Measurements from ENCODE around the gene LRMDA. TPM values are rescaled to one million over a fixed set of nuclear protein-coding genes. Genes with fewer than 3 reads are reported as not detected.

LRMDA gene
- total RNA-seq, 1 donor from 2014 or later, result 2.1 TPM

DNA sequence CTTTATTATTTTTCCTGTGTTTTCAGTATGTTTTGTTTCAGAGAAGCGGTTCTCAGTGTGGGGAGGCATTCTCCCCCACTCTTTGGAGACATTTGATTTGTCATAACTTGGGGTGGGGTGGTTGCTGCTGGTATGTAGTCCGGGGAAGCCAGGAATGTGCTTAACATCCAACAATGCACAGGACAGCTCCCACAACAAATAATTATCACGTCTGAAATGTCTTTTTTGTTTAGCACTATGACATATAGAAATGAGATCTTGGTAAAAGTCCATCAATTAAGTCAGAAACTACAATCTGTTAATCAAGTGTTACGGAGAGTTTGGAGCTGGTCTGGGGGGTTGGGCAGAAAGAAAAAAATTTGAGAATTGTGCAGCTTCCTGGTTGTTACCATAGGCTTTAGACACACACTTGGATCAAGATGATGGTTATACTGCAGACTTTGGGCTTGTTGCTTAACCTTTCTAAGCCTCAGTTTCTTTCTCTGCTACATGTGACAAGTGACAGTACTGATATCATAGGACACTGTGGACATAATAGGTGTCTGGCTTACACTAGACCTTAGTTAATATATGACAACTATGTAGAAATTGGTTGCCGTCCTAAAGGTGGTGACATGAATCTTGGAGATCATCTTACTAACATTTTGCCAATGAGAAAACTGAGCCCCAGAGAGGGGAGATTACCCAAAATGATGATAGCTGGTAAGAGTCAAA lies 113.7 kb downstream of the LRMDA start:
- H3K27me3 Mint-ChIP-seq (ENCODE audit: unreplicated experiment), result no peaks in the 10 kb centered on the region

DNA sequence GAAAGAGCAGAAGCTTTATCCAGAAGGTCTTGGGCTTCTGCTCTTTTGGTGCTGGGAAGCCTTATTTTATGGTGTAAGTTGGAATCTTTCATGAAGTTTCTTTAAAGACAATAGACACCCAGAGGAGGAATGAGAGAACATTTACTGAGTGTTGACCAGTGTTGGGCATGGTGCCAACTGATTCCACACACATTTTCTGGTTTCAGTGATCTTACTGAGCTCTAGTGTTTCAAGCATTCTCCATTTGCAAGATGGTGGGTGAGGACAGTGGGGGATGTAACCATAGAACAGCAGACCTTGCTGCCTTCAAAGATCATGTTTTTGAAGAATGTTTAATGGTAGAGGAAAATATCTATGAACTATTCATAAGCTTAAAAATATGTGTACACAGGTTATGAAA lies 114.6 kb downstream of the LRMDA start:
- Mint-ChIP-seq H3K27me3 (ENCODE audit: unreplicated experiment) (no peaks in the 10 kb centered on the region), H3K4me1 (ENCODE audit: low read depth, unreplicated experiment) (peaks cover 7% of the 10 kb centered on the region), H3K27ac (ENCODE audit: unreplicated experiment) (no peak overlapping the region), H3K9me3 (ENCODE audit: unreplicated experiment) (no peaks in the 10 kb centered on the region), H3K36me3 (ENCODE audit: unreplicated experiment) (no peaks in the 10 kb centered on the region), H3K4me3 (ENCODE audit: unreplicated experiment) (no peak overlapping the region)
- no peak for DNase-seq
- TF ChIP-seq CTCF (IDR thresholded peaks at IDR 0.05; ENCODE audit: partially characterized antibody, unreplicated experiment), result no peak

More for the DNA sequence above, 113.7 kb downstream of the LRMDA start:
- no peak for TF ChIP-seq CTCF (IDR thresholded peaks at IDR 0.05; ENCODE audit: partially characterized antibody, unreplicated experiment)
- H3K4me1 Mint-ChIP-seq (ENCODE audit: low read depth, unreplicated experiment), result peaks cover 7% of the 10 kb centered on the region
- H3K36me3 Mint-ChIP-seq (ENCODE audit: unreplicated experiment), result no peaks in the 10 kb centered on the region
- H3K4me3 Mint-ChIP-seq (ENCODE audit: unreplicated experiment), result no peak overlapping the region
- H3K9me3 Mint-ChIP-seq (ENCODE audit: unreplicated experiment), result no peaks in the 10 kb centered on the region
- no peak overlapping the region for H3K27ac Mint-ChIP-seq (ENCODE audit: unreplicated experiment)
- DNase-seq, result no peak

GRCh38 chr10:75547391-75548298 lies 116.2 kb downstream of the LRMDA start:
- no peak for DNase-seq
- Mint-ChIP-seq H3K4me1 (ENCODE audit: low read depth, unreplicated experiment) (peaks cover 1% of the 10 kb centered on the region), H3K4me3 (ENCODE audit: unreplicated experiment) (no peak overlapping the region), H3K36me3 (ENCODE audit: unreplicated experiment) (peaks cover 7% of the 10 kb centered on the region), H3K27me3 (ENCODE audit: unreplicated experiment) (peaks cover under 1% of the 10 kb centered on the region), H3K27ac (ENCODE audit: unreplicated experiment) (no peak overlapping the region), H3K9me3 (ENCODE audit: unreplicated experiment) (no peaks in the 10 kb centered on the region)
- TF ChIP-seq CTCF (IDR thresholded peaks at IDR 0.05; ENCODE audit: partially characterized antibody, unreplicated experiment), result no peak

- Mint-ChIP-seq H3K27ac (ENCODE audit: unreplicated experiment) (no peak overlapping the region), H3K36me3 (ENCODE audit: unreplicated experiment) (peaks cover 9% of the 10 kb centered on the region), H3K9me3 (ENCODE audit: unreplicated experiment) (no peaks in the 10 kb centered on the region), H3K27me3 (ENCODE audit: unreplicated experiment) (peaks cover 2% of the 10 kb centered on the region), H3K4me1 (ENCODE audit: low read depth, unreplicated experiment) (no peaks in the 10 kb centered on the region), H3K4me3 (ENCODE audit: unreplicated experiment) (no peak overlapping the region)
- TF ChIP-seq CTCF (IDR thresholded peaks at IDR 0.05; ENCODE audit: partially characterized antibody, unreplicated experiment), result no peak
- no peak for DNase-seq
Observed at GRCh38 chr10:75548356-75548755, 116.9 kb downstream of the LRMDA start.

DNA sequence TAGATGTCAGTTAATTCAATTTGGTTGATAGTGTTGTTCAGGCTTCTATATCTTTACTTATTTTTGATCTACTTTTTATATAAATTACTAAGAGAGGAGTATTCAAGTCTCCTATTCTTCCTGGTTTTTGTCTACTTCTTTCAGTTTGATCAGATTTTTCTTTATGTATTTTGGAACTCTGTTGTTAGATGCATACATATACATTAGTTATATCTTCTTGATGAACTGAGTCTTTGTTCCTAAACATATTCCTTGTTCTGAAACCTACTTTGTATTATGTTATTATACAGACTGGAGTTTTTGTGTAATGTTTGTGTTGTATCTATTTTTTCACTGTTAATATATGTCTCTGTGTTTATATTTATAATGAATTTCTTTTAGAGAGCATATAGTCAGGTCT lies 118.8 kb downstream of the LRMDA start:
- H3K27me3 Mint-ChIP-seq (ENCODE audit: unreplicated experiment), result peaks cover 2% of the 10 kb centered on the region
- H3K27ac Mint-ChIP-seq (ENCODE audit: unreplicated experiment), result no peak overlapping the region
- no peak overlapping the region for H3K4me3 Mint-ChIP-seq (ENCODE audit: unreplicated experiment)
- no peaks in the 10 kb centered on the region for H3K9me3 Mint-ChIP-seq (ENCODE audit: unreplicated experiment)
- peaks cover 9% of the 10 kb centered on the region for H3K36me3 Mint-ChIP-seq (ENCODE audit: unreplicated experiment)
- no peaks in the 10 kb centered on the region for H3K4me1 Mint-ChIP-seq (ENCODE audit: low read depth, unreplicated experiment)
- no peak for DNase-seq
- no peak for TF ChIP-seq CTCF (IDR thresholded peaks at IDR 0.05; ENCODE audit: partially characterized antibody, unreplicated experiment)
